Gastroesophageal sphincter (tissue), 4 donors: Measurements from ENCODE around the gene SH3PXD2A. TPM values are rescaled to one million over a fixed set of nuclear protein-coding genes. Genes with fewer than 3 reads are reported as not detected.

Experiments
- ATAC-seq: fragments of 150-250 bp; one replicate; pipeline ENCODE4 v1.9.1; 2016; ENCODE audit warnings: mild to moderate bottlenecking, moderate library complexity
- H3K27ac ChIP-seq, 4 donors: fragments of 200-600 bp; sonication (generic) in 3 of 4; 1 replicate in 3 of 4; 2 replicates in 1 of 4; pipeline ENCODE4 v1.5.1; 2016 to 2019
- H3K27me3 ChIP-seq: fragments of 200-600 bp; sonication (generic); one replicate; pipeline ENCODE4 v1.5.1; 2019
- H3K36me3 ChIP-seq, 2 donors: fragments of 200-600 bp; sonication (generic); one replicate each; pipeline ENCODE4 v1.5.1; 2019; ENCODE audit warnings: control low read depth in 1 of 2
- H3K4me1 ChIP-seq, 3 donors: fragments of 200-600 bp; sonication (generic); 1 replicate in 2 of 3; 2 replicates in 1 of 3; pipeline ENCODE4 v1.5.1; 2016 to 2019; ENCODE audit warnings: control low read depth in 2 of 3
- H3K4me3 ChIP-seq, 2 donors: fragments of 200-600 bp; sonication (generic); one replicate each; pipeline ENCODE4 v1.5.1; 2019; ENCODE audit warnings: mild to moderate bottlenecking in 1 of 2, moderate library complexity in 1 of 2
- H3K9me3 ChIP-seq, 3 donors: fragments of 200-600 bp; sonication (generic); one replicate each; pipeline ENCODE4 v1.5.1; 2017 to 2019; ENCODE audit warnings: control low read depth in 2 of 3
- CTCF ChIP-seq, 4 experiments: fragments of 200-600 bp in 2 of 4; fragments of 450-650 bp in 2 of 4; sonication (generic) in 1 of 4; IDR thresholded peaks; one replicate each; pipeline ENCODE4 v1.5.1; 2017 to 2019; ENCODE audit warnings: antibody characterized with exemption in 4 of 4, mild to moderate bottlenecking in 2 of 4, moderate library complexity in 2 of 4
- EP300 ChIP-seq: sonication (generic); formaldehyde crosslinking; IDR thresholded peaks from one replicate; pipeline ENCODE4 v1.6.1; 2017; ENCODE audit warnings: antibody characterized with exemption, mild to moderate bottlenecking
- POLR2A ChIP-seq, 2 donors: fragments of 450-650 bp; IDR thresholded peaks; one replicate each; pipeline ENCODE4 v1.6.1; 2017; ENCODE audit warnings: antibody characterized with exemption in 2 of 2, mild to moderate bottlenecking in 2 of 2, moderate library complexity in 1 of 2
- POLR2AphosphoS5 ChIP-seq: sonication (generic); formaldehyde crosslinking; IDR thresholded peaks from one replicate; pipeline ENCODE4 v1.6.1; 2017; ENCODE audit warnings: antibody characterized with exemption
- WGBS, 2 donors: methylation state at CpG; one replicate each; pipeline ENCODE4 v1.1.5; 2018; ENCODE audit warnings: low coverage in 1 of 2; 5-methylcytosine and 5-hydroxymethylcytosine counted together
- total RNA-seq, 4 donors: library from RNA; depleted of rRNA; stranded (reverse); fragments of >200 nt; gene quantifications; one replicate each; pipeline ENCODE4 v1.1.0, GENCODE V29; 2016

SH3PXD2A gene
- total RNA-seq, 4 donors from 2014 or later = 31.2 to 65.2 (median 39.5) TPM

- Histone ChIP-seq H3K27ac (no peak overlapping the region), H3K27me3 (peaks cover 21% of the 10 kb centered on the region), H3K4me3 (no peak overlapping the region), H3K4me1 (peaks cover 0 to 62% (median 17%) of the 10 kb centered on the region in 3 donors), H3K36me3 (no peaks in the 10 kb centered on the region), H3K9me3 (no peaks in the 10 kb centered on the region)
- no peak for TF ChIP-seq EP300
- no peak for ATAC-seq
- WGBS, 2 donors = 37 to 40% methylated on average over 1 to 2 of the region's 2 CpGs
Measured at GRCh38 chr10:103690281-103690680, 165.1 kb downstream of the SH3PXD2A start.

- H3K4me3 ChIP-seq = no peak overlapping the region
- H3K4me1 ChIP-seq = peaks cover 0 to 46% (median 13%) of the 10 kb centered on the region in 3 donors
- H3K36me3 ChIP-seq = no peaks in the 10 kb centered on the region
- peaks cover 15% of the 10 kb centered on the region for H3K27me3 ChIP-seq
- TF ChIP-seq EP300 (no peak), CTCF (IDR thresholded peaks at IDR 0.05) (no peak), POLR2A (IDR thresholded peaks at IDR 0.05) (no peak), POLR2AphosphoS5 (no peak)
- no peak overlapping the region for H3K27ac ChIP-seq
- H3K9me3 ChIP-seq = no peaks in the 10 kb centered on the region
- ATAC-seq = no peak
- WGBS, 2 donors = 62 to 83% methylated on average over 3 to 4 of the region's 4 CpGs
Measured at GRCh38 chr10:103688491-103688890, 166.9 kb downstream of the SH3PXD2A start.

- Histone ChIP-seq H3K4me3 (no peak overlapping the region), H3K4me1 (peaks cover 0 to 38% (median 12%) of the 10 kb centered on the region in 3 donors), H3K36me3 (no peaks in the 10 kb centered on the region), H3K9me3 (no peaks in the 10 kb centered on the region), H3K27ac (no peak overlapping the region), H3K27me3 (peaks cover 9% of the 10 kb centered on the region)
- no peak for TF ChIP-seq CTCF (IDR thresholded peaks at IDR 0.05)
- TF ChIP-seq POLR2A (IDR thresholded peaks at IDR 0.05) = no peak
- TF ChIP-seq EP300 = no peak
- no peak for TF ChIP-seq POLR2AphosphoS5
- 94 to 98% methylated on average over 5 of the region's 5 CpGs for WGBS, 2 donors
- ATAC-seq = no peak
Measured at GRCh38 chr10:103687718-103688117, 167.7 kb downstream of the SH3PXD2A start.

- no peak for ATAC-seq
- H3K27ac ChIP-seq = no peak overlapping the region
Measured at GRCh38 chr10:103687172-103687571, 168.2 kb downstream of the SH3PXD2A start.

GRCh38 chr10:103685880-103686669 is 169.3 kb downstream of the SH3PXD2A start:
- peaks cover 0 to 26% (median 6%) of the 10 kb centered on the region in 3 donors for H3K4me1 ChIP-seq
- WGBS, 2 donors = 14 to 17% methylated on average over 2 to 5 of the region's 8 CpGs
- H3K27ac ChIP-seq = peak overlapping the region in 3 of 4 donors; percentile 45 to 61 (median 55)

More at GRCh38 chr10:103687172-103687571, 168.2 kb downstream of the SH3PXD2A start:
- peaks cover 0 to 33% (median 7%) of the 10 kb centered on the region in 3 donors for H3K4me1 ChIP-seq
- WGBS, 2 donors = 84% methylated on average over 6 of the region's 6 CpGs; no CpG with 5 or more reads in 1 of the 2 donors
- no peaks in the 10 kb centered on the region for H3K36me3 ChIP-seq
- H3K27me3 ChIP-seq = peaks cover 3% of the 10 kb centered on the region
- H3K9me3 ChIP-seq = no peaks in the 10 kb centered on the region
- TF ChIP-seq POLR2AphosphoS5 (no peak), EP300 (no peak), CTCF (IDR thresholded peaks at IDR 0.05) (no peak), POLR2A (IDR thresholded peaks at IDR 0.05) (no peak)
- no peak overlapping the region for H3K4me3 ChIP-seq

More at GRCh38 chr10:103685880-103686669, 169.3 kb downstream of the SH3PXD2A start:
- H3K27me3 ChIP-seq = no peaks in the 10 kb centered on the region
- no peaks in the 10 kb centered on the region for H3K9me3 ChIP-seq
- H3K36me3 ChIP-seq = no peaks in the 10 kb centered on the region
- TF ChIP-seq POLR2A (IDR thresholded peaks at IDR 0.05) (no peak), EP300 (no peak), CTCF (IDR thresholded peaks at IDR 0.05) (peak in 3 of 4 experiments; percentile 95 to 98 (median 98)), POLR2AphosphoS5 (peak; percentile 61)
- peak; percentile 95 for ATAC-seq
- H3K4me3 ChIP-seq = no peak overlapping the region
